ENCODE data around the gene CORO7.

CORO7 gene

GRCh38 chr16:4426722-4427372 lies 10.5 kb upstream of the CORO7 start:
- in situ Hi-C loops (cut with MboI; ENCODE audit: low sequenced_read_pairs) = no loop called here

GRCh38 chr16:4426021-4426684 lies 9.8 kb upstream of the CORO7 start:
- in situ Hi-C loops (cut with MboI; ENCODE audit: low sequenced_read_pairs) = no loop called here

GRCh38 chr16:4425378-4426020 lies 9.1 kb upstream of the CORO7 start, which contains the start of gene DNAJA3:
Gene DNAJA3, plus strand, starts transcription at chr16:4425868. Its CDS starts 14 bp downstream, at chr16:4425882.
- in situ Hi-C loops (cut with MboI; ENCODE audit: low sequenced_read_pairs) = no loop called here

GRCh38 chr16:4420505-4421105 lies 4.2 kb upstream of the CORO7 start:
- in situ Hi-C loops (cut with MboI; ENCODE audit: low sequenced_read_pairs) = no loop called here

GRCh38 chr16:4419402-4419959 lies 3.1 kb upstream of the CORO7 start:
- in situ Hi-C loops (cut with MboI; ENCODE audit: low sequenced_read_pairs) = no loop called here

GRCh38 chr16:4415538-4416199 lies 727 bp downstream of the CORO7 start:
- in situ Hi-C loops (cut with MboI; ENCODE audit: low sequenced_read_pairs) = no loop called here

GRCh38 chr16:4414187-4414917 lies 2.0 kb downstream of the CORO7 start:
- in situ Hi-C loops (cut with MboI; ENCODE audit: low sequenced_read_pairs) = no loop called here

- in situ Hi-C loops (cut with MboI; ENCODE audit: low sequenced_read_pairs) = no loop called here
These were observed 3.5 kb downstream of the CORO7 start for GRCh38 chr16:4412854-4413253.

GRCh38 chr16:4412159-4412558 lies 4.2 kb downstream of the CORO7 start:
- in situ Hi-C loops (cut with MboI; ENCODE audit: low sequenced_read_pairs) = no loop called here

GRCh38 chr16:4411684-4412083 lies 4.7 kb downstream of the CORO7 start:
- in situ Hi-C loops (cut with MboI; ENCODE audit: low sequenced_read_pairs) = no loop called here

- in situ Hi-C loops (cut with MboI; ENCODE audit: low sequenced_read_pairs) = no loop called here
These were observed 5.9 kb downstream of the CORO7 start for GRCh38 chr16:4410335-4411075.

- in situ Hi-C loops (cut with MboI; ENCODE audit: low sequenced_read_pairs) = no loop called here
These were observed 7.1 kb downstream of the CORO7 start for GRCh38 chr16:4409081-4409932.

- in situ Hi-C loops (cut with MboI; ENCODE audit: low sequenced_read_pairs) = no loop called here
These were observed 8.1 kb downstream of the CORO7 start for GRCh38 chr16:4408323-4408690.

- in situ Hi-C loops (cut with MboI; ENCODE audit: low sequenced_read_pairs) = no loop called here
These were observed 8.7 kb downstream of the CORO7 start for GRCh38 chr16:4407543-4408322.

GRCh38 chr16:4404967-4405696 lies 11.3 kb downstream of the CORO7 start:
- in situ Hi-C loops (cut with MboI; ENCODE audit: low sequenced_read_pairs) = no loop called here

- in situ Hi-C loops (cut with MboI; ENCODE audit: low sequenced_read_pairs) = no loop called here
These were observed 12.0 kb downstream of the CORO7 start for GRCh38 chr16:4404247-4404966.
